Middle frontal gyrus (tissue), 1 donor: Measurements from ENCODE around the gene ACAT2.
"Not testable (repeated sequence)": the region's sequence is repeated elsewhere in the genome, so short reads cannot be mapped to it uniquely, and the experiment has no call there.

Source experiments
- DNase-seq: peaks from one replicate; pipeline ENCODE4 v3.0.0-alpha.2; 2015; ENCODE audit warnings: low spot score; ENCODE audit errors: extremely low spot score

The ACAT2 gene

GRCh38 chr6:159808647-159809046 lies 46.8 kb downstream of the ACAT2 start:
- peak; percentile 7 for DNase-seq

DNA sequence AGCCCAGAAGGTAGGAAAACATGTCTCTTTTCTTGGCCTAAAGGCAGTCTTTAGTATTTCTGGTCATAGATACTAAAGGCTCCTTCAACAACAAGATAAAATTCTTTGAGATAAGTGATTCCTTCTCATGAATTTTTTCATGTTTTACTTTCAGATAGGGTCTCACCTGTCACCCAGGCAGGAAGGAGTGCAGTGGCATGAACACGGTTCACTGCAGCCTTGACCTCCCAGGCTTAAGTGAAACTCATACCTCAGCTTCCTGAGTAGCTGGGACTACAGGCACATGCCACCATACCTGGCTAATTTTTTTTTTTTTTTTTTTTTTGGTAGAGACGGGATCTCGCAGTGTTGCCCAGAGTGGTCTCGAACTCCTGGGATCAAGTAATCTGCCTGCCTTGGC lies 47.3 kb downstream of the ACAT2 start:
- no peak for DNase-seq

DNA sequence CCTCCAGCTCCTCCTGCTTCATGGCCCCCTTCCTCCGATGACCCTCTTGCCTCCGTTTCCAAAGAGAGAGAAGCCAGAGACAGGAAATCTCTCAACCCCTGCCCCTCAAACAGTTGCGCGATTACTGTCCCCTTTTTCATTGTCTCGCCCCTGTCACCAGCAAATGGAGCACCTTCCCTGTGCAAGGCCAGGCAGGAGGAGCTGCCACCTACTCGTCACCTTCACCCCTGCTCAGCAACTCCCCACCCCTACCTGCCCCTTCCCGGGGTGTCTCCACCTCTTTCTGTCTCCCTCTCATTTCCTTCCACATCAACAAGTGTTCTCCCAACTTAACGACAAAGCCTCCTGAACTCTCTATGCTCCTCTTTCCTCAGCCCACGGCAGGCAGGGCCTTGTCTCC lies 51.9 kb downstream of the ACAT2 start:
- DNase-seq, result no peak

- DNase-seq, result no peak
Measured at GRCh38 chr6:159815410-159815809, 53.6 kb downstream of the ACAT2 start.

DNA sequence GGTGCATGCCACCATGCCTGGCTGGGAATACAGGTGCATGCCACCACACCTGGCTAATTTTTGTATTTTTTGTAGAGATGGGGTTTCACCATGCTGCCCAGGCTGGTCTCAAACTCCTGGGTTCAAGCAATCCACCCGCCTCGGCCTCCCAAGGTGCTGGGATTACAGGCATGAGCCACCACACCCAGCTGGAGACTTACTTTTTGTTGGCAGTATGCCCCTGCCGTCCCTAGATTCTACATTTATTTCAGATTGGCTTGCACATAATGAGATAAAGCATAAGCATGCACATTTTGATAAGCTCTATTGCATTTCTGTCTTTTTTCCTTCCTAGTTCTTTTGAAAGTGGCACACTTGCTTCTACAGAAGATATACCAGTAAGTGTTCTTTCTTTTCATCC lies 54.9 kb downstream of the ACAT2 start:
- not testable (repeated sequence) for DNase-seq

DNA sequence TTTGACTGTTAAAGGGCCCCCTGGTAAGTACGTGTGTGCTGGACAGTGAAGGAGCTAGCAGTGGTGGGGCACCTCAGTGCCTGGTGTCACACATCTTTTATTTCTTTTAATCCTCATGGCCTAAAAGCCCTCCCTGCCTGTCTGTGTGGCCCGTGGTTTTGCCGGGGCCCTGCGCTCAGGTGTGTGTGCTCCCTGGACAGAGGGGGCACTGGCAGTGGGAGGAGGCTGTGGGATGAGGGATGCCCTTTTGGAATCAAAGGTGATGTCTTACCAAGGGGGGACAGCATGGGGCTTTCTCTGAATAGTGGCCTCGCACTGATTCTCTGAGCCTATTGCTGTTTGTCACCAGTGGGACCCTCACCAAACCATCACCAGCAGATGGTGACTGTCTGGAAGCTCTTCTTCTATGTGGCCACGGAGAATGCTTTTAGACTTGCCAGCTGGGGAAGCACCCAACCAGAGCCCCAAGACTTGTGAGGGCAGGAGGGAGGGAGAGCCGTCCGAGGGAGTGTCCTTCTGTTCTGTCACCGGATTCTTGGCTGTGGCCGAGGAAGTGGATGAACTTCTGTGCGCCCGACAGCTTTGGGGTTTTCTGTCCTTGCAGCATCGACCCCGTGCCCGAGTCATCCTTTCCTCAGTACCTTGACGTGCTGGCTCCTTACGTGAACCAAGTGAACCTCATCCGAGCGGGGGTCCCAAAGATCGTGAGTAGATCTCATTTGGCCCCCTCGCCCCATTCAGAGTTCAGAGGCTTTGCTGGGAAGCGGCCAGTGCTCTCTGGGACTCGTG lies 56.3 kb downstream of the ACAT2 start:
- DNase-seq, result no peak

GRCh38 chr6:159819098-159819497 lies 57.3 kb downstream of the ACAT2 start:
- DNase-seq, result no peak

- DNase-seq, result no peak
Measured at GRCh38 chr6:159819932-159820640, 58.2 kb downstream of the ACAT2 start.

DNA sequence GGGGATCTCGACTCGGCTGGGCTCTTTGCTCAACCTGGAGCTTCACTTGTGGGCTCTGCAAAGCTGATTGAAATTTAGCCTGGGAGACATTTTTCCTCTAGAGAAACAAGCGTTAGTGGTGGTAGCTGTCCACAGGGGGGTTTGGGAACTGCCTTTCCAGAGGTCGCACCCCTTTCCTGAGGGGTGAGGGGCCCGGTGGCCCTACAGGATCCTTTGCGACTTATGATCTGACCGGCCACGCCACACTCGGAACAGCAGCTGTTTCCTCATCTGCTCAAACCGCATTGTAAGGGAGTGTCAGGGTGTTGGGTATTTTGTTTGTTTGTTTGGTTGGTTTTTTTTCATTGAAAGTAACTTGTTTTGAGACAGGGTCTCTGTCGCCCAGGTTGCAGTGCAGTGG lies 59.3 kb downstream of the ACAT2 start:
- no peak for DNase-seq

GRCh38 chr6:159821726-159822125 lies 59.9 kb downstream of the ACAT2 start:
- no peak for DNase-seq

DNA sequence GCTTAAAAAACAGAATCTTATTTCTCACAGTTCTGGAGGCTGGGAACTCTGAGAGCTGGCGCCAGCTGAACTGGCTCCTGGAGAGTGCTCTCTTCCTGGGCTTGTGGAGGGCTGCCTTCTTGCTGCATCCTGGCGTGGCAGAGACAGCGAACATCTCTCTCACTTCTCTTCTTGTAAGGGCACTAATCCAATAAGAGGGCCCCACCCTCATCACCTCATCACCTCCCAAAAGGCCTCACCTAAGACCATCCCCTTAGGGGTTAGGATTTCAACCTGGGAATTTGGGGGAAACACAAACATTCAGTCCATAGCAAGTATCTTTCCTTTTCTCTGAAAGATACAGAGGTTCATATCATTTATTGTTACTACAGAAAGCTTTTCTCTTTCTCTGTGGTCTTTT lies 62.1 kb downstream of the ACAT2 start:
- no peak for DNase-seq

DNA sequence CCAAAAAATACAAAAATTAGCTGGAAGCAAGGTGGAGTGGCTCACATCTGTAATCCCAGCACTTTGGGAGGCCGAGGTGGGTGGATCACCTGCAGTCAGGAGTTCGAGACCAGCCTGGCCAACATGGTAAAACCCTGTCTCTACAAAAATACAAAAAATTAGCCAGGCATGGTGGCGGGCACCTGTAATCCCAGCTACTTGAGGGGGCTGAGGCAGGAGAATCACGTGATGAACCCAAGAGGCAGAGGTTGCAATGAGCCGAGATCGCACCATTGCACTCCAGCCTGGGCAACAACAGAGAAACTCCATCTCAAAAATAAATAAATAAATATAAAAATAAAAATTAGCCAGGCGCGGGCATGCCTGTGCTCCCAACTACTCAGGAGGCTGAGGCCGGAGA lies 62.8 kb downstream of the ACAT2 start:
- not testable (repeated sequence) for DNase-seq

- DNase-seq, result no peak
Measured at GRCh38 chr6:159826004-159826403, 64.2 kb downstream of the ACAT2 start.

GRCh38 chr6:159826968-159827647 lies 65.3 kb downstream of the ACAT2 start:
- DNase-seq, result no peak

DNA sequence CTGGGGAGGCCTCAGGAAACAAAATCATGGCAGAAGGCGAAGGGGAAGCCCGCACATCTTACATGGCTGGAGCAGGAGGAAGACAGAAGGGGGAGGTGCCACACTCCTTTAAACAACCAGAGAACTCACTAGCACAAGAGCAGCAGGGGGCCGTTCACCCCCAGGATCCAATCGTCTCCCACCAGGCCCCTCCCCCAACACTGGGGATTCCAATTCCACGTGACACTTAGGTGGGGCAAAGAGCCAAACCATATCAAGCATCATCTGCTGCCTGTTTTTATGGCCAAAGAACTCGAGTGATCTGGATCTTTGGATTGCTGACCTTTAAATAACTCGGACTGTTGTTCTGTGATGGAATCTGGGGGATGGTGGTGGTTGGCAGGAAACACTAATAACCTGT lies 66.2 kb downstream of the ACAT2 start:
- no peak for DNase-seq
